GM21528 (cell line): ENCODE data around the gene ARFGAP3.

ENCODE experiments used
- ATAC-seq: cut with Tn5 transposase; IDR thresholded peaks from one replicate; pipeline ENCODE4 v1.9.1; 2021; ENCODE audit warnings: mild to moderate bottlenecking, moderate library complexity; ENCODE audit not compliant: unreplicated experiment, low FRiP score

Gene ARFGAP3

DNA sequence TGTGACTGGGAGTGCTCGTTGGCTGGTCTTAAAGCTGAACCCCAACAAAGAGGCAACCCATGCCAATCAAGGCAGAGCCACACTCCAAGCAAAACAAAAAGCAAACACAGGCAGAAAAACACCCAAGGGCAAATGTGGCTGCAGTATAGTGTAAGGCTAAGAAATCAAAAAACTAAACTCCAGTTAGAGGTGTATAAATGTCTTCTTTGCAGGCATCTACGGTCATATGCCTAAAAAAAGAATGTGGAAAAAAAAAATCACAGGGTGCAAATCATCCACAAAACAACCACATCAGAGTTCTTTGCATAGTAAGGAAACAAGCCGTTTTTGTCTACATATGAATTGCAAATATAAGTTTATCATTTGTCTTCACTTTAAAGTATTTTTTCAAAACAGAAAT lies 27.8 kb downstream of the ARFGAP3 start:
- ATAC-seq: no peak

- ATAC-seq: no peak
Measured at GRCh38 chr22:42825796-42826195, 31.3 kb downstream of the ARFGAP3 start.

GRCh38 chr22:42821386-42821785 lies 35.7 kb downstream of the ARFGAP3 start:
- no peak for ATAC-seq

DNA sequence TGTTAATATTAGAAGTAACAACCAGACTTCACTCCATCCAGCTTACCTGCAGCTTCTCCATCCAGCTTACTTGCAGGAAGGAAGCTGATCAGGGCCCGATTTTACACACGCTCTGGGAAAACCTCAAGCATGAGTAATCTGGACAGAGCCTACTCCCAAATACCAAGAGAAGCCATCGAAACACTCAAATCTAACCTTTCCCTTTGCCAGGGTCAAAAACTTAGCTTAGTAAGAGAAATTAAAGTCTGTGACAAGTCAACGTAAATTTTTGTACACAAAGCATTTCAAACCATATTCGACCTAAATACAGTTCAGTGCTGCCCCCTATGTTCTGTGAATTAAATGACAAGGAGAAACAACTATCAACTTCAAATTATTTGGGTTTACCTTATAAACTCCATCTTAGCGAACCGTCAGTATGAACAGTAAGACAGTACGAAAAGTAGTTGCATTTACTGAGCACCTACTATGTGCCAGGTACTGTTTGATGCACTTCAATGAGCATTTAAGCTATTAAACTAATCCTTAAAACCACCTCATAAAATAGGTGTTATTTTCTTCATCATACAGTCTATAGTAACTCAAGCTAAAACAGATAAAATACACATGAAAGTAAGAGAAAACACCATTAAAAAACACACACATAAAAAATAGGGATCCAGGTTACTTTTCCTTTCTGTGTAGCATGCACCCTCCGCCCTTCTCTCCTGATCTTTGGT lies 36.9 kb downstream of the ARFGAP3 start:
- no peak for ATAC-seq

- no peak for ATAC-seq
Measured at GRCh38 chr22:42819412-42820044, 37.5 kb downstream of the ARFGAP3 start.

- no peak for ATAC-seq
Measured at GRCh38 chr22:42817556-42817955, 39.5 kb downstream of the ARFGAP3 start.

DNA sequence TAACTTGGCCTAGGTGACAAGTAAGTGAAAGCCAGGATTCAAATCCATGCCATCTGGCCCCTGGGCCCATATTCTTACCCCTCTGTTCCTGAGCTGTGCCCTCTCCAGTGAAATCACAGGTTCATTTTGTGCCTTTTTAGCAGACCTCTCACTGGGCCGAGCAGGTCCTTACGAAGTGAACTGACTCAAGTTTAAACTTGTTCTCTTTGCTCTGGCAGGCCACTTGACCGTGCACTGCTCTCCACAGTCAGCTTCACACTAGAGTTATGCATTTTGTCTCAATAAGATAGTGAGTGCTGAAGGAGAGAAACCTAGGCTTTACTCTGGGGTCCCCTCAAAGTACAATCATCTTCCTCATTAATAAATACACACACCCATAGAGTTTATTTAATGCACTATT lies 40.7 kb downstream of the ARFGAP3 start:
- no peak for ATAC-seq

GRCh38 chr22:42814616-42815015 lies 42.5 kb downstream of the ARFGAP3 start:
- ATAC-seq: no peak

DNA sequence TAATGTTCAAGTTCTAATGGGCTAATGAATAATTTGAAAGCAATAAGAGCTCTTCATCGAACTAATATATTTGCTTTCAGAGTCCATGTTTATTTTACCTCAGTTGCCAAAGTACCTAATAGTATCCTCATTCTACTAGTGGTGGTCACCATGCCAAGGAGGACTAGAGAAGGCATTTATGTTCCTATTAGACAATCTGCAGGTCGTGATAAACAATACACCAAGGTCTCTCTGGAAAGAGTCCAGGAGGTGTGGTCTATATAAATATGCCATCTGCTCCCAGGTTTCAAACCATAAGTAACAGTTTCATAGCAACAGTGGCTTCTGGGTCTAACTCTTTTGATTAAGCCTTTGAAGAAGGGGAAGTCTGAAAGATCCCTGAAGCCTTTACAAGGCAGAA lies 42.9 kb downstream of the ARFGAP3 start:
- no peak for ATAC-seq

DNA sequence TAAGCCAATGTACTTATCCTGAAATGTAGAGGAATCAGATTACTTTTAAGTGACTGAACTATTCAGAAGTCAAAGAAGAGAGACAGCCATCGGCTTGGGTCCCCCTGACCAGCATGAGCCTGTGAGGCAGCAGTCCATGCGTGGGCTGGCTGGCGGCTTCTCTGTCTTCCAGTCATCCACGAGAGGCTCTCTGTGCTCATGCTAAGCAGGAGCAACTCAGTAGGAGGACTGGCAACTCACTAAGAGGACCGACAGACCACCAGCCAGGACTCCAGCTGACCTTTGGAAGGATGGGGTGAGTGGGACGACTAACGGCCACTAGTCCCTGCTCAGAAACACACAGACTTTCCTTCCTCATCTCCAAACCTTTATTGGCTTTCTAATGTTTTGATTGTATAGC lies 43.6 kb downstream of the ARFGAP3 start:
- no peak for ATAC-seq

- ATAC-seq: no peak
Measured at GRCh38 chr22:42811459-42811858, 45.6 kb downstream of the ARFGAP3 start.

DNA sequence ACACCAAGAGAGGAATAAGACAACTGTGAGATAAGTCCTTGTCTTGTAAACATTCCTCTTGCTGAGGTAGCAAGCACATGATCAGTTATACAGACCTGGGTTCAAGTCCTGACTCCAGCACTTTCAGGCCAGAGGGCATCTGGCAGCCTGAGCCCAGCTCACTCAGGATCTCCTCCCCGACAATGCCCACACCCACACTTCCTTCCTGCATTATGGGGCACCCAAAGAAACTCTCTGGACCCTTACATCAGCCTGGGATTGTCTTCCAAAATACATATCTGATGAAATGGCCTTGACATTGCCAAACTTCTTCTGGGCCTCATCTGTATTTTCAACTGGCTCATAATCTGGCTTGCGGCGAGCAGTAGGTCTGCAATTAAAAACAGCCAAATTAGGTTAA lies 48.6 kb downstream of the ARFGAP3 start:
- no peak for ATAC-seq

- ATAC-seq: no peak
Measured at GRCh38 chr22:42807185-42807584, 49.9 kb downstream of the ARFGAP3 start.

GRCh38 chr22:42805998-42806830 lies 50.9 kb downstream of the ARFGAP3 start:
- ATAC-seq: no peak

DNA sequence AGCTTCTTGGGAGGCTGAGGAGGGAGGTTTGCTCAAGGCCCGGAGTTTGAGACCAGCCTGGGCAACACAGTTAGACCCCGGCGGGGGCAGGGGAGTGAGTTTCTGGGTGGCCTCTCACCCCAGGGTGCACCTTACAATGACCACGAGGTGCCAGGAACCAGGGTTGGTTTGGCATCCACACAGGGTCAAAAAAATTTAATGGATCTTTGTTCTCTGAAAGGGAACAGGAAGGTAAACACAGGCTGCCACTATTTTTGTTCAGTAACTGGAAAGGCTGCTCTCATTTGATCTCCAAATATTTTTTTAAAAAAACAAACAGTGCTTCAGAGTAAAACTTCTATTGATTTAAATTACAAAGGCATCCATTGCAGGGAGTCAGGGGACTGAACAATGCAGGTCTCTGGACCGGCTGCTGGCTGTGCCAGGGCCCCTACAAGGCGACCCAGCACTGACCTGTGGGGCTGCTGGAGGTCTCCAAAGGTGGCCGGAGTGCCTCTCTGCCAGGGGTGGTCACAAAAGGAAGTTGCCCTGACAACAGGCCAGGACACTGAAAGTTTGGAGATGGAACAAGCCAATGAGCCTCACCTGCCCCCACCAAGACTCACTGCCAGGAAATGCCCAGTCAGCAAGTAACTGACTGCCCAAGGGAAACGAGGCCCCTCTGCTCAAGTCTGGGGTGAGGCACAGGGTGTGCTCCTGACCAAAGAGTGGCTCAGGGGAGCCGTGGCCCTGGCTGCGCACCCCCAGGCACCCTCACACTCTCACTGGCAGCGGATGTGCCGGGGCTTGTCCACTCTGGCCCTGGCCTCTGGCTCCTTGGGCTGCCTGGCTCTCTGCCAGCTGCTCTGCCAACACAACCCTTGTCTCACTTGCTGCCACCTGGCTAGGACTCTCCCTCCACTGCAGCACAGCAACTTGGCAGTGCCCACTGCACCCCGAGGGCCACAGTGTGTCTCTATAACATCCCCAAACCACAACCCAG lies 51.8 kb downstream of the ARFGAP3 start:
- ATAC-seq: no peak

- ATAC-seq: no peak
Measured at GRCh38 chr22:42803389-42803788, 53.7 kb downstream of the ARFGAP3 start.

- no peak for ATAC-seq
Measured at GRCh38 chr22:42801252-42802080, 55.6 kb downstream of the ARFGAP3 start.

GRCh38 chr22:42800451-42801251 lies 56.4 kb downstream of the ARFGAP3 start:
- no peak for ATAC-seq
